ENCODE results near the gene FCER1G. TPM values are rescaled to one million over a fixed set of nuclear protein-coding genes. Genes with fewer than 3 reads are reported as not detected.
A peak's percentile ranks its signal among the peaks of the same experiment; 100 is the strongest.

Gene FCER1G
- total and polyA plus RNA-seq, 4 donors = 25.4 to 77.1 (median 39.3) TPM

DNA sequence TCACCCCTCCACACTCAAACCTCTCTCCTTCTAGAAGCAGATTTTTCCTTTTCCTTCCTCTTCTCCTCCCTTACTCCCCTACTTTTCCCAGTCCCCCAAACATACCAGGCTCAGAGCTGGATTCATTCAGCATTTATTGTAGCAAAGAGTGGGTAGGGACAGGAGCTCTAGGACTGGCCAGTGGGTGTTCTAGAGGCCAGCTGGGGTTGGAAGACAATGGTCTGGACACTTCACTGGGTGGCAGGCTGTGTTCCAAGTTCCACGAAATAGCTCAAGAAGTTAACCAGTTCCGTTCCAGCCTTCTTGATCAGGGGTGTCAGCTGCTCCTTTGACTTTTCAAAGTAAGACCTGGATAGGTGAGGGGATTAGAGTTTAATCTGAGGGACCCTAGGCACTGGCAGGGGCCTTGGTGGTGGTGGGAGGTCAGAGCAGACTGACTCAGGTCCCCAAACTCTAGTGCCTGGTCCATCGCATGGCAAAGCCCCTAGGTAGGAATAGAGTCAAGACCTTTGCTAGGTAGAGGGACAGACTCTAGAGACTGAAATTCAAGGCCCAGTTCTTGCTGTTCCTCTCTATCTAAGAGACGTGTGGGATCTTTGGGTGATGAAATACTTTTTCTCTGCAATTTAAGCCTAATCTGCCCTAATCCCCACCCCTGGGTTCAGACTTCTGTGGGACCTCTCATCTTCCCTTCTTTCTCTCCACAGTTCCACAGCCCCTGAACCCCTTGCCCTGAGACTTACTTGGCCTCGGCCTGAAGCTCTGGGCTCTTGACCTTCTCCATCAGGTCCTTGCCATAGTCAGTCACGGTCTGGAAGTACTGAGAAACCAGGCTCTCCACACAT, 7.3 kb downstream of the FCER1G start:
- TF ChIP-seq, protein P1, sequence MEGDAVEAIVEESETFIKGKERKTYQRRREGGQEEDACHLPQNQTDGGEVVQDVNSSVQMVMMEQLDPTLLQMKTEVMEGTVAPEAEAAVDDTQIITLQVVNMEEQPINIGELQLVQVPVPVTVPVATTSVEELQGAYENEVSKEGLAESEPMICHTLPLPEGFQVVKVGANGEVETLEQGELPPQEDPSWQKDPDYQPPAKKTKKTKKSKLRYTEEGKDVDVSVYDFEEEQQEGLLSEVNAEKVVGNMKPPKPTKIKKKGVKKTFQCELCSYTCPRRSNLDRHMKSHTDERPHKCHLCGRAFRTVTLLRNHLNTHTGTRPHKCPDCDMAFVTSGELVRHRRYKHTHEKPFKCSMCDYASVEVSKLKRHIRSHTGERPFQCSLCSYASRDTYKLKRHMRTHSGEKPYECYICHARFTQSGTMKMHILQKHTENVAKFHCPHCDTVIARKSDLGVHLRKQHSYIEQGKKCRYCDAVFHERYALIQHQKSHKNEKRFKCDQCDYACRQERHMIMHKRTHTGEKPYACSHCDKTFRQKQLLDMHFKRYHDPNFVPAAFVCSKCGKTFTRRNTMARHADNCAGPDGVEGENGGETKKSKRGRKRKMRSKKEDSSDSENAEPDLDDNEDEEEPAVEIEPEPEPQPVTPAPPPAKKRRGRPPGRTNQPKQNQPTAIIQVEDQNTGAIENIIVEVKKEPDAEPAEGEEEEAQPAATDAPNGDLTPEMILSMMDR (IDR thresholded peaks at IDR 0.05; ENCODE audit: low read depth, low read length, missing input control) = no peak
- TF ChIP-seq, protein P2, sequence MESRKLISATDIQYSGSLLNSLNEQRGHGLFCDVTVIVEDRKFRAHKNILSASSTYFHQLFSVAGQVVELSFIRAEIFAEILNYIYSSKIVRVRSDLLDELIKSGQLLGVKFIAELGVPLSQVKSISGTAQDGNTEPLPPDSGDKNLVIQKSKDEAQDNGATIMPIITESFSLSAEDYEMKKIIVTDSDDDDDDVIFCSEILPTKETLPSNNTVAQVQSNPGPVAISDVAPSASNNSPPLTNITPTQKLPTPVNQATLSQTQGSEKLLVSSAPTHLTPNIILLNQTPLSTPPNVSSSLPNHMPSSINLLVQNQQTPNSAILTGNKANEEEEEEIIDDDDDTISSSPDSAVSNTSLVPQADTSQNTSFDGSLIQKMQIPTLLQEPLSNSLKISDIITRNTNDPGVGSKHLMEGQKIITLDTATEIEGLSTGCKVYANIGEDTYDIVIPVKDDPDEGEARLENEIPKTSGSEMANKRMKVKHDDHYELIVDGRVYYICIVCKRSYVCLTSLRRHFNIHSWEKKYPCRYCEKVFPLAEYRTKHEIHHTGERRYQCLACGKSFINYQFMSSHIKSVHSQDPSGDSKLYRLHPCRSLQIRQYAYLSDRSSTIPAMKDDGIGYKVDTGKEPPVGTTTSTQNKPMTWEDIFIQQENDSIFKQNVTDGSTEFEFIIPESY (IDR thresholded peaks at IDR 0.05) = no peak
- TF ChIP-seq FOXA1 (IDR thresholded peaks at IDR 0.05) (no peak), EGR1 (IDR thresholded peaks at IDR 0.05; ENCODE audit: low read depth in 2 of 2) (no peak), FOXA2 (IDR thresholded peaks at IDR 0.05) (no peak), JUND (IDR thresholded peaks at IDR 0.05) (no peak), HNF4G (IDR thresholded peaks at IDR 0.05) (no peak), SP1 (IDR thresholded peaks at IDR 0.05) (no peak), RXRA (IDR thresholded peaks at IDR 0.05) (no peak), HNF4A (conservative IDR thresholded peaks at IDR 0.05) (no peak), NR2F2 (IDR thresholded peaks at IDR 0.05) (no peak), GABPA (IDR thresholded peaks at IDR 0.05 in 1 of 2, conservative IDR thresholded peaks at IDR 0.05 in 1 of 2) (no peak), RAD21 (IDR thresholded peaks at IDR 0.05) (no peak), TAF1 (conservative IDR thresholded peaks at IDR 0.05) (no peak), YY1 (IDR thresholded peaks at IDR 0.05) (no peak)
- TF ChIP-seq, protein P3, sequence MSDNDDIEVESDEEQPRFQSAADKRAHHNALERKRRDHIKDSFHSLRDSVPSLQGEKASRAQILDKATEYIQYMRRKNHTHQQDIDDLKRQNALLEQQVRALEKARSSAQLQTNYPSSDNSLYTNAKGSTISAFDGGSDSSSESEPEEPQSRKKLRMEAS (IDR thresholded peaks at IDR 0.05) = no peak
- TF ChIP-seq, protein P4, sequence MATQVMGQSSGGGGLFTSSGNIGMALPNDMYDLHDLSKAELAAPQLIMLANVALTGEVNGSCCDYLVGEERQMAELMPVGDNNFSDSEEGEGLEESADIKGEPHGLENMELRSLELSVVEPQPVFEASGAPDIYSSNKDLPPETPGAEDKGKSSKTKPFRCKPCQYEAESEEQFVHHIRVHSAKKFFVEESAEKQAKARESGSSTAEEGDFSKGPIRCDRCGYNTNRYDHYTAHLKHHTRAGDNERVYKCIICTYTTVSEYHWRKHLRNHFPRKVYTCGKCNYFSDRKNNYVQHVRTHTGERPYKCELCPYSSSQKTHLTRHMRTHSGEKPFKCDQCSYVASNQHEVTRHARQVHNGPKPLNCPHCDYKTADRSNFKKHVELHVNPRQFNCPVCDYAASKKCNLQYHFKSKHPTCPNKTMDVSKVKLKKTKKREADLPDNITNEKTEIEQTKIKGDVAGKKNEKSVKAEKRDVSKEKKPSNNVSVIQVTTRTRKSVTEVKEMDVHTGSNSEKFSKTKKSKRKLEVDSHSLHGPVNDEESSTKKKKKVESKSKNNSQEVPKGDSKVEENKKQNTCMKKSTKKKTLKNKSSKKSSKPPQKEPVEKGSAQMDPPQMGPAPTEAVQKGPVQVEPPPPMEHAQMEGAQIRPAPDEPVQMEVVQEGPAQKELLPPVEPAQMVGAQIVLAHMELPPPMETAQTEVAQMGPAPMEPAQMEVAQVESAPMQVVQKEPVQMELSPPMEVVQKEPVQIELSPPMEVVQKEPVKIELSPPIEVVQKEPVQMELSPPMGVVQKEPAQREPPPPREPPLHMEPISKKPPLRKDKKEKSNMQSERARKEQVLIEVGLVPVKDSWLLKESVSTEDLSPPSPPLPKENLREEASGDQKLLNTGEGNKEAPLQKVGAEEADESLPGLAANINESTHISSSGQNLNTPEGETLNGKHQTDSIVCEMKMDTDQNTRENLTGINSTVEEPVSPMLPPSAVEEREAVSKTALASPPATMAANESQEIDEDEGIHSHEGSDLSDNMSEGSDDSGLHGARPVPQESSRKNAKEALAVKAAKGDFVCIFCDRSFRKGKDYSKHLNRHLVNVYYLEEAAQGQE (IDR thresholded peaks at IDR 0.05) = no peak
- TF ChIP-seq, protein P5, sequence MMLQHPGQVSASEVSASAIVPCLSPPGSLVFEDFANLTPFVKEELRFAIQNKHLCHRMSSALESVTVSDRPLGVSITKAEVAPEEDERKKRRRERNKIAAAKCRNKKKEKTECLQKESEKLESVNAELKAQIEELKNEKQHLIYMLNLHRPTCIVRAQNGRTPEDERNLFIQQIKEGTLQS (IDR thresholded peaks at IDR 0.05) = no peak
- peak overlapping the region; percentile 68 to 96 (median 84) for H3K4me3 ChIP-seq (ENCODE audit: low read depth in 1 of 3, low read length in 3 of 3)
- peaks cover 3 to 54% (median 33%) of the 10 kb centered on the region in 4 donors for H3K4me1 ChIP-seq (ENCODE audit: control insufficient read depth in 4 of 4, insufficient read depth in 4 of 4, low read length in 3 of 4)
- WGBS = 34% methylated on average over 6 of the region's 6 CpGs
- DNase-seq (ENCODE audit: low spot score) = no peak
- H3K9ac ChIP-seq (ENCODE audit: low read depth in 1 of 2, low read length in 2 of 2) = peak overlapping the region; percentile 71 to 96
- no peaks in the 10 kb centered on the region for H3K27me3 ChIP-seq (ENCODE audit: control insufficient read depth in 4 of 4, insufficient read depth in 4 of 4, low read length in 3 of 4)
- no peaks in the 10 kb centered on the region for H3K9me3 ChIP-seq (ENCODE audit: control insufficient read depth in 4 of 4, low read length in 3 of 4)
- H3K36me3 ChIP-seq (ENCODE audit: control insufficient read depth in 4 of 4, insufficient read depth in 3 of 4, low read depth in 1 of 4, low read length in 3 of 4) = peaks cover 0 to 6% (median 0%) of the 10 kb centered on the region in 4 donors
- peak overlapping the region; percentile 93 to 100 for H3K27ac ChIP-seq (ENCODE audit: low read depth in 1 of 2, low read length in 2 of 2)
